ENCODE results near the gene ITPRID2.

GRCh38 chr2:181955010-181955409, 63.5 kb downstream of the ITPRID2 start:
- TF ChIP-seq CTCF (IDR thresholded peaks at IDR 0.05) (no peak), POLR2AphosphoS5 (IDR thresholded peaks at IDR 0.05; ENCODE audit: insufficient read depth in 1 of 2, low read depth in 1 of 2) (no peak)
